Left ventricle myocardium inferior (tissue), 1 donor: ENCODE measurements around the gene CTNNB1. TPM values are rescaled to one million over a fixed set of nuclear protein-coding genes. Genes with fewer than 3 reads are reported as not detected.

Experiments used
- DNase-seq: peaks from one replicate; pipeline ENCODE4 v3.0.0-alpha.2; 2020
- H3K27ac ChIP-seq: fragments of 200-600 bp; replicated peaks from 2 replicates; pipeline ENCODE4 v1.8.0; 2021
- H3K27me3 ChIP-seq: fragments of 200-600 bp; 2 replicates; pipeline ENCODE4 v1.8.0; 2021; ENCODE audit warnings: low read depth
- H3K36me3 ChIP-seq: fragments of 200-600 bp; 2 replicates; pipeline ENCODE4 v1.8.0; 2021
- H3K4me1 ChIP-seq: fragments of 200-600 bp; 2 replicates; pipeline ENCODE4 v1.8.0; 2021
- H3K4me3 ChIP-seq: fragments of 200-600 bp; 2 replicates; pipeline ENCODE4 v1.8.0; 2021; ENCODE audit warnings: mild to moderate bottlenecking, moderate library complexity
- H3K9me3 ChIP-seq: fragments of 200-600 bp; replicated peaks from 2 replicates; pipeline ENCODE4 v1.8.0; 2021
- CTCF ChIP-seq: fragments of 200-600 bp; IDR thresholded peaks from 2 replicates; pipeline ENCODE4 v1.8.0; 2021; ENCODE audit warnings: antibody characterized with exemption, mild to moderate bottlenecking, borderline replicate concordance
- intact Hi-C: fragments of 100-400 bp; cut with micrococcal nuclease; formaldehyde crosslinking; loops from one replicate; pipeline ENCODE4 v1.11.0; 2022
- total RNA-seq: library from RNA; stranded (reverse); fragmentation: NEBNext Ultra II Directional; extraction: Animal tissue kit (Norgen Biotek cat#: 25700); gene quantifications from one replicate; pipeline ENCODE4 v1.2.1, GENCODE V29; 2021
- donor health status: DM: no; HTN: yes; CAD: no; lungs with severe emphysema.

CTNNB1 gene
- total RNA-seq, 1 donor from 2014 or later = 164 TPM

GRCh38 chr3:41182504-41183059, 16.7 kb upstream of the CTNNB1 start:
- Histone ChIP-seq H3K27ac (no peak overlapping the region), H3K9me3 (no peaks in the 10 kb centered on the region), H3K4me3 (no peak overlapping the region), H3K36me3 (no peaks in the 10 kb centered on the region), H3K27me3 (no peaks in the 10 kb centered on the region), H3K4me1 (no peaks in the 10 kb centered on the region)
- intact Hi-C loops = no loop called here
- no peak for TF ChIP-seq CTCF
- DNase-seq = no peak

- DNase-seq = no peak
- Histone ChIP-seq H3K27me3 (no peaks in the 10 kb centered on the region), H3K36me3 (no peaks in the 10 kb centered on the region), H3K9me3 (no peaks in the 10 kb centered on the region), H3K4me1 (no peaks in the 10 kb centered on the region), H3K27ac (no peak overlapping the region), H3K4me3 (no peak overlapping the region)
- intact Hi-C loops = no loop called here
- TF ChIP-seq CTCF = no peak
Observed at GRCh38 chr3:41184394-41184793, 14.9 kb upstream of the CTNNB1 start.

- Histone ChIP-seq H3K27ac (no peak overlapping the region), H3K36me3 (no peaks in the 10 kb centered on the region), H3K4me1 (no peaks in the 10 kb centered on the region), H3K9me3 (no peaks in the 10 kb centered on the region), H3K27me3 (no peaks in the 10 kb centered on the region), H3K4me3 (no peak overlapping the region)
- DNase-seq = no peak
- intact Hi-C loops = no loop called here
- no peak for TF ChIP-seq CTCF
Observed at GRCh38 chr3:41186297-41186696, 13.0 kb upstream of the CTNNB1 start.

- Histone ChIP-seq H3K4me1 (no peaks in the 10 kb centered on the region), H3K9me3 (no peaks in the 10 kb centered on the region), H3K27me3 (no peaks in the 10 kb centered on the region), H3K36me3 (no peaks in the 10 kb centered on the region), H3K27ac (no peak overlapping the region), H3K4me3 (no peak overlapping the region)
- intact Hi-C loops = no loop called here
- no peak for TF ChIP-seq CTCF
- DNase-seq = no peak
Observed at GRCh38 chr3:41188306-41188705, 11.0 kb upstream of the CTNNB1 start.

GRCh38 chr3:41190509-41191284, 8.6 kb upstream of the CTNNB1 start:
- no peak for TF ChIP-seq CTCF
- H3K9me3 ChIP-seq = no peaks in the 10 kb centered on the region
- no peaks in the 10 kb centered on the region for H3K4me1 ChIP-seq
- no peaks in the 10 kb centered on the region for H3K36me3 ChIP-seq
- DNase-seq = no peak
- no peak overlapping the region for H3K27ac ChIP-seq
- intact Hi-C loops = no loop called here
- H3K4me3 ChIP-seq = no peak overlapping the region
- H3K27me3 ChIP-seq = no peaks in the 10 kb centered on the region
